ENCODE measurements around the gene MS4A13.

Gene MS4A13, protein sequence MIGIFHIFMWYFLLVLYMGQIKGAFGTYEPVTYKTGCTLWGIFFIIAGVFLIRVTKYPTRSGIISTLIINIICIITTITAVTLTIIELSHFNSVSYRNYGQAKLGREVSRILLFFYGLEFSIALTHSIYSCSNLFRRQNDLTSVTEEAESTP

DNA sequence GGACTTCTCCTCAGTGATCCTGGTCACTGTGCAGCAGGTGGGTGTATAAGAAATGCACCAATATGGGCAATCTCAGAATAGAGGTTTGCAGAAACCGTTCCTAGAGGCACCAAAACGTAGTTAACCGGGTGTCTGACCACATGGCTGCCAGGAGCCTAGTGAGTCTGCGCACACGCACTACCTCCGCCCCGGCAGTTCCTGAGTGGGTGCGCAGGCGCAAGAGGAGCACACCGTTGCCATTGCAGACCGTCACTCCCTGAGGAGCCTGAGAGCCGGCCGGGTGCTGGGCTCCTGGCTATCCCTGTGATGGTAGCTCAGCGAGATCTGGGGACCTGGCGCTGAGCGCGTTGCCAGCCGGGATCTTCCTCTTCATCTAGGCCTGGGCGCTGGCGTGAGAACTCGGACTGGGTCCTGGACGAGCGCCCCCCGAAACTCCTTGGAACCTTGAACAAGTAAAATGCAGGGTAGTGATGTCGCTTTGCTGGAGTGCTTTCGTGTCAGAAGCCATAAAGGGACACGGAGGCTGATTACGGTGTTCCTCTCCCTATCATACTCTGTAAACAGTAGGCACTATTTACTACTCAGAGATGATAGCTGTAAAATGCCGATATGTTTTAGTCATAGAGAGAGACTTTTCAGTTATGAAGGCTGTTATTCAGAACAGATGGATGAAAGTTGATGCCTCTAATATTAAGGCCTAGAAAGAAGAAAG, at the start of gene MS4A13:
Gene MS4A13 (plus strand): TSS at position 249 of the 712 bp plus-strand sequence. CDS start 2,692 bp downstream, outside the sequence.
- Histone ChIP-seq H3K27ac (no peak within 1 kb of the TSS), H3K9ac (ENCODE audit: insufficient read length) (no peak within 1 kb of the TSS), H3K36me3 (ENCODE audit: insufficient read depth, low read length) (no peaks in the 10 kb centered on the region), H3K9me3 (ENCODE audit: low read depth, low read length) (no peaks in the 10 kb centered on the region), H3K4me3 (no peak within 1 kb of the TSS)
- no peak for DNase-seq (ENCODE audit: low read depth, low spot score)
- no peak for TF ChIP-seq FOXP2 (optimal IDR thresholded peaks at IDR 0.05; ENCODE audit: control extremely low read depth, extremely low read length, insufficient read depth)
- no peak for TF ChIP-seq EZH2 (IDR thresholded peaks at IDR 0.05)
- no peak for TF ChIP-seq POLR2AphosphoS5 (IDR thresholded peaks at IDR 0.05; ENCODE audit: borderline replicate concordance, low read depth, low read length)

- DNase-seq (ENCODE audit: low read depth, low spot score): no peak
- Histone ChIP-seq H3K9me3 (ENCODE audit: low read depth, low read length) (no peaks in the 10 kb centered on the region), H3K27ac (no peak overlapping the region), H3K36me3 (ENCODE audit: insufficient read depth, low read length) (no peaks in the 10 kb centered on the region), H3K4me3 (no peak overlapping the region), H3K9ac (ENCODE audit: insufficient read length) (no peak overlapping the region)
- TF ChIP-seq EZH2 (IDR thresholded peaks at IDR 0.05) (no peak), FOXP2 (optimal IDR thresholded peaks at IDR 0.05; ENCODE audit: control extremely low read depth, extremely low read length, insufficient read depth) (no peak), POLR2AphosphoS5 (IDR thresholded peaks at IDR 0.05; ENCODE audit: borderline replicate concordance, low read depth, low read length) (no peak)
Observed at GRCh38 chr11:60468829-60469228, 46.4 kb upstream of the MS4A13 start.

- Histone ChIP-seq H3K36me3 (ENCODE audit: insufficient read depth, low read length) (no peaks in the 10 kb centered on the region), H3K9ac (ENCODE audit: insufficient read length) (no peak overlapping the region), H3K9me3 (ENCODE audit: low read depth, low read length) (no peaks in the 10 kb centered on the region), H3K27ac (no peak overlapping the region), H3K4me3 (no peak overlapping the region)
- TF ChIP-seq FOXP2 (optimal IDR thresholded peaks at IDR 0.05; ENCODE audit: control extremely low read depth, extremely low read length, insufficient read depth) (no peak), EZH2 (IDR thresholded peaks at IDR 0.05) (no peak), POLR2AphosphoS5 (IDR thresholded peaks at IDR 0.05; ENCODE audit: borderline replicate concordance, low read depth, low read length) (no peak)
- no peak for DNase-seq (ENCODE audit: low read depth, low spot score)
Observed at GRCh38 chr11:60469723-60470122, 45.5 kb upstream of the MS4A13 start.

GRCh38 chr11:60477035-60477445, 38.2 kb upstream of the MS4A13 start:
- no peak for DNase-seq (ENCODE audit: low read depth, low spot score)
- no peak overlapping the region for H3K27ac ChIP-seq
- H3K36me3 ChIP-seq (ENCODE audit: insufficient read depth, low read length): no peaks in the 10 kb centered on the region
- no peaks in the 10 kb centered on the region for H3K9me3 ChIP-seq (ENCODE audit: low read depth, low read length)
- H3K9ac ChIP-seq (ENCODE audit: insufficient read length): no peak overlapping the region
- H3K4me3 ChIP-seq: no peak overlapping the region
- no peak for TF ChIP-seq EZH2 (IDR thresholded peaks at IDR 0.05)
- no peak for TF ChIP-seq FOXP2 (optimal IDR thresholded peaks at IDR 0.05; ENCODE audit: control extremely low read depth, extremely low read length, insufficient read depth)
- TF ChIP-seq POLR2AphosphoS5 (IDR thresholded peaks at IDR 0.05; ENCODE audit: borderline replicate concordance, low read depth, low read length): no peak

GRCh38 chr11:60482361-60482760, 32.8 kb upstream of the MS4A13 start:
- DNase-seq (ENCODE audit: low read depth, low spot score): no peak
- no peaks in the 10 kb centered on the region for H3K36me3 ChIP-seq (ENCODE audit: insufficient read depth, low read length)
- H3K9me3 ChIP-seq (ENCODE audit: low read depth, low read length): no peaks in the 10 kb centered on the region
- H3K27ac ChIP-seq: no peak overlapping the region
- no peak overlapping the region for H3K9ac ChIP-seq (ENCODE audit: insufficient read length)
- no peak overlapping the region for H3K4me3 ChIP-seq
- TF ChIP-seq EZH2 (IDR thresholded peaks at IDR 0.05): no peak
- no peak for TF ChIP-seq FOXP2 (optimal IDR thresholded peaks at IDR 0.05; ENCODE audit: control extremely low read depth, extremely low read length, insufficient read depth)
- TF ChIP-seq POLR2AphosphoS5 (IDR thresholded peaks at IDR 0.05; ENCODE audit: borderline replicate concordance, low read depth, low read length): no peak

DNA sequence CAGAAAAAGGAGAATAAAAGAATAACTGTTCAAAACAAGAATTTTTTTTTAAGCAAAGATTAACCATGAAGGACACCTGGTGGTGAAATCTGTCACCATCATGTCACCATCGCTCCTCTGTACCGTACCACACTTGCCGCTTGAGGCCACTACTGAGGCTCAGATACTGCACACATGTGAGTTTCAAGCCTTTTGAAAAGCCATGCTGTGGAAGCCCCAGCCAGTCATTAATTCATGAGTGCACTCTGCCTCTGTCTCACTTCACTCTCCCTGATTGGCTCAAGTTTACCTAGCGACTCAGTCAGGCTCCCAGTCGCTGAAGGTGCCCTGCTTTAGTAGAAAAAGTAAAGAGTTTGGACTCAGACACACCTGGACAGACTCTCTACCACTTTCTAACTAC, 29.2 kb upstream of the MS4A13 start:
- no peak overlapping the region for H3K27ac ChIP-seq
- no peak overlapping the region for H3K4me3 ChIP-seq
- no peaks in the 10 kb centered on the region for H3K36me3 ChIP-seq (ENCODE audit: insufficient read depth, low read length)
- H3K9ac ChIP-seq (ENCODE audit: insufficient read length): no peak overlapping the region
- H3K9me3 ChIP-seq (ENCODE audit: low read depth, low read length): no peaks in the 10 kb centered on the region
- no peak for DNase-seq (ENCODE audit: low read depth, low spot score)
- TF ChIP-seq FOXP2 (optimal IDR thresholded peaks at IDR 0.05; ENCODE audit: control extremely low read depth, extremely low read length, insufficient read depth): no peak
- TF ChIP-seq EZH2 (IDR thresholded peaks at IDR 0.05): no peak
- TF ChIP-seq POLR2AphosphoS5 (IDR thresholded peaks at IDR 0.05; ENCODE audit: borderline replicate concordance, low read depth, low read length): no peak

GRCh38 chr11:60492488-60493009, 22.6 kb upstream of the MS4A13 start, which contains the start of gene MS4A12:
Gene MS4A12 (plus strand): TSS chr11:60492778. CDS start chr11:60497319, 4,541 bp downstream.
- no peak within 1 kb of the TSS for H3K4me3 ChIP-seq
- no peak within 1 kb of the TSS for H3K27ac ChIP-seq
- H3K9me3 ChIP-seq (ENCODE audit: low read depth, low read length): no peaks in the 10 kb centered on the region

DNA sequence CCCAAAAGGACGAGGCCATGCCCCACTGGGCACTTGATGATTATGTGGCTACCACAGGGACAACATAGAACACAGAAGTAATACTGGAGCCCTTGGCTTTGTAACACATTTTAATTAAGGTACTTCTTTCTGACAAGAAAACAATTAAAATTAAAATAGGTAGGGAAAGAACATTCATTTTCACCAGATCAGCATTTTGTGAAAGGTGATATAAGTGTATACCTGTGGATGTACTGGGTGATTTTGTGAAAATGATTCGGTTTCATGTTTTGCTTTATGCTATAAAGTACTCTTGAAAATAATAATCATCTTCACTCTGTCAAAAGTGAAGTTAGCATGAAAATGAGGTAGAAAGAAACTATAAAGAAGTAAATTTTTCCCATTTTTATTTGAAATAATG, 21.7 kb upstream of the MS4A13 start:
- DNase-seq (ENCODE audit: low read depth, low spot score): no peak
- H3K9me3 ChIP-seq (ENCODE audit: low read depth, low read length): no peaks in the 10 kb centered on the region
- H3K4me3 ChIP-seq: no peak overlapping the region
- H3K9ac ChIP-seq (ENCODE audit: insufficient read length): no peak overlapping the region
- H3K27ac ChIP-seq: no peak overlapping the region
- no peaks in the 10 kb centered on the region for H3K36me3 ChIP-seq (ENCODE audit: insufficient read depth, low read length)
- no peak for TF ChIP-seq EZH2 (IDR thresholded peaks at IDR 0.05)
- TF ChIP-seq POLR2AphosphoS5 (IDR thresholded peaks at IDR 0.05; ENCODE audit: borderline replicate concordance, low read depth, low read length): no peak
- no peak for TF ChIP-seq FOXP2 (optimal IDR thresholded peaks at IDR 0.05; ENCODE audit: control extremely low read depth, extremely low read length, insufficient read depth)

More at GRCh38 chr11:60492488-60493009, 22.6 kb upstream of the MS4A13 start, which contains the start of gene MS4A12:
- no peak within 1 kb of the TSS for H3K9ac ChIP-seq (ENCODE audit: insufficient read length)
- no peaks in the 10 kb centered on the region for H3K36me3 ChIP-seq (ENCODE audit: insufficient read depth, low read length)
- TF ChIP-seq POLR2AphosphoS5 (IDR thresholded peaks at IDR 0.05; ENCODE audit: borderline replicate concordance, low read depth, low read length) (no peak), FOXP2 (optimal IDR thresholded peaks at IDR 0.05; ENCODE audit: control extremely low read depth, extremely low read length, insufficient read depth) (no peak), EZH2 (IDR thresholded peaks at IDR 0.05) (no peak)
- DNase-seq (ENCODE audit: low read depth, low spot score): no peak
